GM12891 (cell line): Measurements from ENCODE around the gene COL5A1.

Experiments
- PAX5 ChIP-seq: IDR thresholded peaks from 2 replicates; pipeline ENCODE4 v1.6.1; 2011; ENCODE audit warnings: low read length, moderate library complexity, mild to moderate bottlenecking; ENCODE audit not compliant: insufficient read depth, severe bottlenecking
- POLR2A ChIP-seq: IDR thresholded peaks from 2 replicates; pipeline ENCODE4 v1.6.1; 2011; ENCODE audit warnings: low read depth, low read length, control low read depth
- POLR2AphosphoS5 ChIP-seq: IDR thresholded peaks from 2 replicates; pipeline ENCODE4 v1.6.1; 2011; ENCODE audit warnings: low read depth, low read length, control low read depth

GRCh38 chr9:134602547-134603362, 38.8 kb upstream of the COL5A1 start:
- TF ChIP-seq POLR2A (no peak), POLR2AphosphoS5 (no peak), PAX5 (no peak)
